Mesendoderm (in vitro differentiated cells): ENCODE measurements around the gene SRGN.
A peak's percentile ranks its signal among the peaks of the same experiment; 100 is the strongest.

Experiments
- DNase-seq: peaks from one replicate; pipeline ENCODE4 v3.0.0; 2013
- H2AK5ac ChIP-seq: 2 replicates; pipeline ENCODE4 v1.6.1; 2013; ENCODE audit warnings: low read length, inconsistent platforms
- H2BK120ac ChIP-seq: 2 replicates; pipeline ENCODE4 v1.6.1; 2013; ENCODE audit warnings: low read depth, mild to moderate bottlenecking, low read length, moderate library complexity, mixed read lengths
- H2BK15ac ChIP-seq: replicated peaks from 2 replicates; pipeline ENCODE4 v1.6.1; 2013; ENCODE audit warnings: low read depth, mild to moderate bottlenecking, moderate library complexity
- H2BK5ac ChIP-seq: 2 replicates; pipeline ENCODE4 v1.6.1; 2013; ENCODE audit warnings: low read length, inconsistent platforms
- H3K18ac ChIP-seq: 2 replicates; pipeline ENCODE4 v1.6.1; 2013; ENCODE audit warnings: mild to moderate bottlenecking, low read length, mixed read lengths
- H3K23ac ChIP-seq: one replicate; pipeline ENCODE4 v1.6.1; 2013; ENCODE audit warnings: low read length
- H3K27ac ChIP-seq: 2 replicates; pipeline ENCODE4 v1.5.1; 2013; ENCODE audit warnings: low read depth, mild to moderate bottlenecking, inconsistent platforms, low read length, moderate library complexity
- H3K27me3 ChIP-seq: 2 replicates; pipeline ENCODE4 v1.6.1; 2013; ENCODE audit warnings: low read length, control low read depth, mild to moderate bottlenecking, inconsistent platforms; ENCODE audit not compliant: insufficient read depth, poor library complexity
- H3K36me3 ChIP-seq: 2 replicates; pipeline ENCODE4 v1.6.1; 2013; ENCODE audit warnings: low read length, inconsistent platforms; ENCODE audit not compliant: control insufficient read depth, insufficient read depth
- H3K4ac ChIP-seq: one replicate; pipeline ENCODE4 v1.6.1; 2013; ENCODE audit warnings: low read depth, mild to moderate bottlenecking, low read length, moderate library complexity
- H3K4me1 ChIP-seq: 2 replicates; pipeline ENCODE4 v1.6.1; 2013; ENCODE audit warnings: low read depth, low read length, inconsistent platforms; ENCODE audit not compliant: control insufficient read depth
- H3K4me2 ChIP-seq: 2 replicates; pipeline ENCODE4 v1.6.1; 2013; ENCODE audit warnings: low read length
- H3K4me3 ChIP-seq: 2 replicates; pipeline ENCODE4 v1.5.1; 2013; ENCODE audit warnings: mild to moderate bottlenecking, low read length
- H3K56ac ChIP-seq: one replicate; pipeline ENCODE4 v1.6.1; 2013; ENCODE audit warnings: low read length
- H3K79me1 ChIP-seq: 2 replicates; pipeline ENCODE4 v1.6.1; 2013; ENCODE audit warnings: low read length, inconsistent platforms
- H3K79me2 ChIP-seq: 2 replicates; pipeline ENCODE4 v1.6.1; 2013; ENCODE audit warnings: mild to moderate bottlenecking, low read length; ENCODE audit not compliant: control insufficient read depth, insufficient read depth
- H3K9ac ChIP-seq: 2 replicates; pipeline ENCODE4 v1.6.1; 2013; ENCODE audit warnings: low read length, inconsistent platforms
- H4K5ac ChIP-seq: one replicate; pipeline ENCODE4 v1.6.1; 2013; ENCODE audit warnings: low read length
- H4K8ac ChIP-seq: one replicate; pipeline ENCODE4 v1.6.1; 2013; ENCODE audit warnings: low read depth, mild to moderate bottlenecking, control low read depth, low read length, moderate library complexity
- WGBS: extraction: QIAGEN DNeasy Blood & Tissue Kit; methylation state at CpG from one replicate; pipeline ENCODE4 v1.1.7; 2013; ENCODE audit warnings: low lambda C conversion rate, missing lambda C conversion rate; ENCODE audit not compliant: insufficient coverage; ENCODE audit errors: extremely low coverage; 5-methylcytosine and 5-hydroxymethylcytosine counted together

SRGN gene

DNA sequence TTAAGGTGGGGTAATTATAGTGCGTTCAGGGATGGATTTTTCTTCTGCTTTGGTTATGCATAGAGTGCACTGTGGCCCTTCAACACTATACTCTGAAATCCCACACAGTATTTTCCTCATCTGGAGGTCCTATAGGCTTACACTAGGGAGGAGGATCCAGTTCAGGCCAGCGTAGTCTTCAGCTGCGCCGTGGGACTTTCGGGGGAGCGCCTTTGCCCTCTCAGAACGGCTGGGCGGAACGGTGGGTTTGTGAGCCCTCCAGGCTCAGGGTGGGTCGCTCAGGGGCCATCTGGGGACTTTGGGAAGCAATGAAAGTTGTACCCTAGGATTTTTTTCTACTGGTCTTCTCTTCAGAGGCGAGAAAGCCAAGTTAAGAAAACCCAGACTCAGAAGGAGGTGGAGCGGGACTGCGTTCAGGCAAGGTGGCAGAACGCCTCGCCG, 35.4 kb downstream of the SRGN start:
- Histone ChIP-seq H3K9ac (peak overlapping the region; percentile 99), H4K8ac (no peak overlapping the region), H3K79me2 (peaks cover 11% of the 10 kb centered on the region), H3K56ac (peak overlapping the region; percentile 98), H3K4me1 (no peaks in the 10 kb centered on the region), H3K23ac (no peak overlapping the region), H3K18ac (no peak overlapping the region), H3K4ac (no peak overlapping the region), H3K36me3 (no peaks in the 10 kb centered on the region), H3K4me2 (peak overlapping the region; percentile 95), H3K4me3 (peak overlapping the region; percentile 98), H2BK120ac (no peak overlapping the region), H2BK15ac (no peak overlapping the region), H4K5ac (no peak overlapping the region), H2AK5ac (no peak overlapping the region), H3K27me3 (no peaks in the 10 kb centered on the region), H2BK5ac (peak overlapping the region; percentile 91), H3K79me1 (no peaks in the 10 kb centered on the region), H3K27ac (peak overlapping the region; percentile 71)
- no peak for DNase-seq
- no CpG with 5 or more reads among the region's 16 CpGs for WGBS

DNA sequence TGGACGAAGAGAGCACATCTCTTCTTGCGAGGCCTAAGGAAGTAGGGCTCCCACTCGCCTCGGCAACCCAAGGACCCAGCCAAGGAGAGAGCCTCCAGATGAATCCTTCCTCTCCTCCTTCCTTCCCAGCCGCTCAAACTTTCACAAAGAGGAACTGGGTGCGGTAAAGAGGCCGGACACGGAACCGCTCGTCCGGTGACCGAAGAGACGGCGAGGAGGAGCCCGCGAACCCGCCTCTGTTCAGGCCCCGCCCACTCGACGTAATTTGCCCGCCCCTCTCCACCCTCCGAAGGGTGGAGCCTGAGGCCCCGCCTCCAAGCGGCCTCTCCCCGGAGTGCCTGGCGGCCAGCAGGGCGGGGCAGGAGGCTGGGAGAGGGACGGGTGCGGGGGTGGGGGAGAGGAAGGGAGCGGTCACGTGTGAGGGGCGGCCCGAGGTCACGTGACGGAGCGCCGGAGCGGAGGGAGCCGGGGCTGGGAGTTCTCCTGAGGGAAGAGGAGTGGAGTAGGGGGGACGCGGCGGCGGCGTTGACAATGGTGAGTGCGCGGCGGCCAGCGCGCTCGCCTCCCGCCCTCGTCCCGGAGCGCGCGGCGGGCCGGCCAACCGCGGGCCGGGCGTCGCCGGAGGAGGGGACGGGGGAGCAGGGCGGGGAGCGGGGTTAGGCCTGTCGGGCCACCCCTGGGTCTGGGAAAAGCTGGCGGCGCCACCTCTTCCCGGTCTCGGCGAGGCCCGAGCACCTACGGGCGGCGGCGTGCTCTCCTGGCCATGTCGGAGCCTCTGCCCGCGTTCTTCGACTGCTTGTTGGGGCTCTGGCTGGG, 36.1 kb downstream of the SRGN start, which contains the start of gene VPS26A:
Gene VPS26A (plus strand): TSS at position 432 of the 816 bp plus-strand sequence. CDS start 100 bp downstream, at position 532.
- WGBS = no CpG with 5 or more reads among the region's 82 CpGs
- peaks cover 13% of the 10 kb centered on the region for H3K79me2 ChIP-seq
- H2BK15ac ChIP-seq = no peak within 1 kb of the TSS
- H3K36me3 ChIP-seq = no peaks in the 10 kb centered on the region
- H4K8ac ChIP-seq = peak within 1 kb of the TSS; percentile 77
- peak; percentile 99 for DNase-seq
- no peak within 1 kb of the TSS for H2AK5ac ChIP-seq
- no peaks in the 10 kb centered on the region for H3K4me1 ChIP-seq
- peak within 1 kb of the TSS; percentile 95 for H3K27ac ChIP-seq
- H2BK5ac ChIP-seq = peak within 1 kb of the TSS; percentile 91
- H2BK120ac ChIP-seq = no peak within 1 kb of the TSS
- peak within 1 kb of the TSS; percentile 99 for H3K9ac ChIP-seq
- H3K23ac ChIP-seq = no peak within 1 kb of the TSS
- peak within 1 kb of the TSS; percentile 91 for H4K5ac ChIP-seq
- peak within 1 kb of the TSS; percentile 98 for H3K4me3 ChIP-seq
- peak within 1 kb of the TSS; percentile 98 for H3K56ac ChIP-seq
- H3K79me1 ChIP-seq = no peaks in the 10 kb centered on the region
- H3K27me3 ChIP-seq = no peaks in the 10 kb centered on the region
- H3K4me2 ChIP-seq = peak within 1 kb of the TSS; percentile 95
- H3K18ac ChIP-seq = peak within 1 kb of the TSS; percentile 96
- H3K4ac ChIP-seq = peak within 1 kb of the TSS; percentile 39

GRCh38 chr10:69124563-69125268, 36.8 kb downstream of the SRGN start:
- Histone ChIP-seq H3K4me3 (peak overlapping the region; percentile 88), H3K4me2 (peak overlapping the region; percentile 72), H2BK15ac (no peak overlapping the region), H3K79me1 (no peaks in the 10 kb centered on the region), H2AK5ac (no peak overlapping the region), H3K79me2 (peaks cover 15% of the 10 kb centered on the region), H3K36me3 (no peaks in the 10 kb centered on the region), H3K18ac (peak overlapping the region; percentile 96), H3K4me1 (no peaks in the 10 kb centered on the region), H4K5ac (no peak overlapping the region), H3K27me3 (no peaks in the 10 kb centered on the region), H2BK120ac (no peak overlapping the region), H2BK5ac (no peak overlapping the region), H3K23ac (no peak overlapping the region), H4K8ac (peak overlapping the region; percentile 77), H3K27ac (peak overlapping the region; percentile 95), H3K56ac (peak overlapping the region; percentile 92), H3K9ac (peak overlapping the region; percentile 67), H3K4ac (peak overlapping the region; percentile 39)
- no CpG with 5 or more reads among the region's 26 CpGs for WGBS
- peak; percentile 77 for DNase-seq

GRCh38 chr10:69125554-69125953, 37.7 kb downstream of the SRGN start:
- WGBS = no CpG with 5 or more reads among the region's 1 CpG
- Histone ChIP-seq H2BK15ac (no peak overlapping the region), H3K79me2 (peaks cover 19% of the 10 kb centered on the region), H3K36me3 (no peaks in the 10 kb centered on the region), H2AK5ac (no peak overlapping the region), H2BK120ac (no peak overlapping the region), H3K4me1 (no peaks in the 10 kb centered on the region), H3K56ac (no peak overlapping the region), H4K8ac (no peak overlapping the region), H3K4ac (no peak overlapping the region), H3K18ac (no peak overlapping the region), H3K9ac (no peak overlapping the region), H2BK5ac (no peak overlapping the region), H3K79me1 (peaks cover 3% of the 10 kb centered on the region), H3K27me3 (no peaks in the 10 kb centered on the region), H3K27ac (no peak overlapping the region), H3K4me3 (no peak overlapping the region), H3K23ac (no peak overlapping the region), H3K4me2 (no peak overlapping the region), H4K5ac (no peak overlapping the region)
- DNase-seq = no peak

DNA sequence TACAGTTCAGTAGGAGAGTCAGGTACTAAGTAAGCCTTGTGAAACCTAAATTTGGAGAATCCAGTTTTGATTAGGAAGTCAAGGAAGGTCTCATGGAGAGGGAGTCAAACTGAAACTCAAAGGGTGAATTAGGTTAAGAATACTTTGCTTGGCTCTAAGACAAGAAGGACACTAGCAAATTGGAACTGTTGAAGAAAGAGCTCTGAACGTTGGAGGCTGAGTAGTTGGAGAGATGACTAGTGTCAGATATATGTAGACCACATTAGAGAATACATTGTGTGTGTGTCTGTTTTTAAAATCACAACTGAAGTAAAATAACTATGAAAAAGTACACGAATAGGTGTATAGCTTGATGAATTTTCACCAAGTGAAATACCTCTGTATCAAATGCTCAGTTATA, 42.3 kb downstream of the SRGN start:
- Histone ChIP-seq H3K4me3 (no peak overlapping the region), H2AK5ac (no peak overlapping the region), H3K79me1 (peaks cover 4% of the 10 kb centered on the region), H3K56ac (no peak overlapping the region), H4K8ac (no peak overlapping the region), H2BK5ac (no peak overlapping the region), H3K4me2 (no peak overlapping the region), H4K5ac (no peak overlapping the region), H3K27me3 (no peaks in the 10 kb centered on the region), H3K4me1 (no peaks in the 10 kb centered on the region), H3K23ac (no peak overlapping the region), H3K36me3 (no peaks in the 10 kb centered on the region), H2BK15ac (no peak overlapping the region), H2BK120ac (no peak overlapping the region), H3K18ac (no peak overlapping the region), H3K9ac (no peak overlapping the region), H3K4ac (no peak overlapping the region), H3K27ac (no peak overlapping the region), H3K79me2 (peaks cover 19% of the 10 kb centered on the region)
- WGBS = no CpG with 5 or more reads among the region's 2 CpGs
- no peak for DNase-seq
